Psoas muscle (tissue), 8 donors: Measurements from ENCODE around the gene TMEM9B. TPM values are rescaled to one million over a fixed set of nuclear protein-coding genes. Genes with fewer than 3 reads are reported as not detected.
"Not testable (repeated sequence)": the region's sequence is repeated elsewhere in the genome, so short reads cannot be mapped to it uniquely, and the experiment has no call there.

Source experiments
- ATAC-seq, 4 donors: fragments of 200-7000 bp; cut with Tn5 transposase; one replicate each; pipeline ENCODE4 v1.9.1; 2020; ENCODE audit warnings: moderate library complexity in 3 of 4, mild to moderate bottlenecking in 2 of 4
- DNase-seq, 2 donors: peaks; one replicate each; pipeline ENCODE4 v3.0.0-alpha.2; 2020
- H3K27ac ChIP-seq: fragments of 200-600 bp; one replicate; pipeline ENCODE4 v1.8.0; 2022
- H3K27me3 ChIP-seq, 3 donors: fragments of 200-600 bp in 1 of 3; one replicate each; pipeline versions ENCODE4 v1.6.1 to v1.8.0; 2013 to 2022; ENCODE audit warnings: low read length in 2 of 3, mild to moderate bottlenecking in 2 of 3, moderate library complexity in 1 of 3; ENCODE audit not compliant: insufficient read depth in 3 of 3
- H3K36me3 ChIP-seq, 2 donors: fragments of 200-600 bp in 1 of 2; one replicate each; pipeline versions ENCODE4 v1.6.1 to v1.8.0; 2013 to 2022; ENCODE audit warnings: low read depth in 1 of 2, mild to moderate bottlenecking in 1 of 2, moderate library complexity in 1 of 2; ENCODE audit not compliant: insufficient read depth in 1 of 2
- H3K4me1 ChIP-seq: fragments of 200-600 bp; one replicate; pipeline ENCODE4 v1.8.0; 2022
- H3K4me3 ChIP-seq: fragments of 200-600 bp; one replicate; pipeline ENCODE4 v1.8.0; 2022; ENCODE audit warnings: mild to moderate bottlenecking
- H3K9me3 ChIP-seq: fragments of 200-600 bp; one replicate; pipeline ENCODE4 v1.8.0; 2022
- WGBS, 3 donors: extraction: QIAGEN DNeasy Blood & Tissue Kit; methylation state at CpG; one replicate each; pipeline versions ENCODE4 v1.1.6 to v1.1.7; 2013; 5-methylcytosine and 5-hydroxymethylcytosine counted together
- intact Hi-C, 2 donors: fragments of 100-400 bp; cut with DNase I; formaldehyde crosslinking; loops; one replicate each; pipeline versions ENCODE4 v1.11.0 to v1.14.2; 2022
- polyA plus RNA-seq, 3 donors: library from polyadenylated mRNA; stranded (reverse); fragments of 200-250 nt; gene quantifications; one replicate each; pipeline ENCODE4 v1.2.3, GENCODE V29; 2013
- total RNA-seq, 4 donors: library from RNA; stranded (reverse); fragmentation: NEBNext Ultra II Directional in 2 of 4; extraction: Animal tissue kit (Norgen Biotek cat#: 25700) in 2 of 4; gene quantifications; one replicate each; pipeline versions ENCODE4 v1.2.1 to v1.2.4, GENCODE V29; 2021 to 2023
- TF ChIP-seq, protein P1 (sequence below): fragments of 200-600 bp; IDR thresholded peaks from one replicate; pipeline ENCODE4 v1.8.0; 2022; ENCODE audit warnings: antibody characterized with exemption
- donor health status: healthy with polysubstance abuse.
- donor health status: DM: no; HTN: no; CAD: no; lungs with moderate emphysema.
- donor health status: Bipolar disorder and iron deficiency.
- donor health status: healthy.
- donor health status: DM: yes; HTN: yes; CAD: no.
- donor health status: DM: no; HTN: no; CAD: no.
- donor health status: DM: no; HTN: no; CAD: no.
- donor health status: DM: yes; HTN: yes; CAD: no.

The TMEM9B gene
- total and polyA plus RNA-seq, 7 donors, result 32.1 to 83.4 (median 40.7) TPM

DNA sequence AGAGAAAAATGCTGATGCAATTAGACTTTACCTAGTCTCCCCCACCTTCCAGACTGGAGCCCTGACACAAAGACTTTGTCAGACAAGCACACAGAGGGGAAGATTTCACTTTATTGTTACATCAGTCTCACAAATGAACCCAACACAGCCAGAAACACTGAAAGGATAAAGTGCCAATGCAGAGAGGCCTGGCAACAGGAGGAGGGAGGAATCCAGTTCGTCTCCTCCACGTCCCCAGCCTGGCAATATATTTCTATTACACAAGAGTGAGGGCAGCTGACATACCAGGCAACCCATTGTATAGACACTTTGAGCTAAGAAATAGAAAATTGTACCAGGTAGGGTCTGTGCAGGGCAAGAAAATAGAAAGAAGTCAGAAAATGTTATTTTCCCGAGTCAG, 16.2 kb upstream of the TMEM9B start:
- no peaks in the 10 kb centered on the region for H3K27me3 ChIP-seq
- no peak overlapping the region for H3K27ac ChIP-seq
- no peaks in the 10 kb centered on the region for H3K4me1 ChIP-seq
- no peak overlapping the region for H3K4me3 ChIP-seq
- DNase-seq (no peak), ATAC-seq (no peak)
- TF ChIP-seq, protein P1, sequence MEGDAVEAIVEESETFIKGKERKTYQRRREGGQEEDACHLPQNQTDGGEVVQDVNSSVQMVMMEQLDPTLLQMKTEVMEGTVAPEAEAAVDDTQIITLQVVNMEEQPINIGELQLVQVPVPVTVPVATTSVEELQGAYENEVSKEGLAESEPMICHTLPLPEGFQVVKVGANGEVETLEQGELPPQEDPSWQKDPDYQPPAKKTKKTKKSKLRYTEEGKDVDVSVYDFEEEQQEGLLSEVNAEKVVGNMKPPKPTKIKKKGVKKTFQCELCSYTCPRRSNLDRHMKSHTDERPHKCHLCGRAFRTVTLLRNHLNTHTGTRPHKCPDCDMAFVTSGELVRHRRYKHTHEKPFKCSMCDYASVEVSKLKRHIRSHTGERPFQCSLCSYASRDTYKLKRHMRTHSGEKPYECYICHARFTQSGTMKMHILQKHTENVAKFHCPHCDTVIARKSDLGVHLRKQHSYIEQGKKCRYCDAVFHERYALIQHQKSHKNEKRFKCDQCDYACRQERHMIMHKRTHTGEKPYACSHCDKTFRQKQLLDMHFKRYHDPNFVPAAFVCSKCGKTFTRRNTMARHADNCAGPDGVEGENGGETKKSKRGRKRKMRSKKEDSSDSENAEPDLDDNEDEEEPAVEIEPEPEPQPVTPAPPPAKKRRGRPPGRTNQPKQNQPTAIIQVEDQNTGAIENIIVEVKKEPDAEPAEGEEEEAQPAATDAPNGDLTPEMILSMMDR, result no peak
- WGBS, 3 donors, result 61 to 75% (median 63%) methylated on average over 3 of the region's 3 CpGs
- intact Hi-C loops, result no loop called here
- H3K36me3 ChIP-seq, result no peaks in the 10 kb centered on the region
- no peaks in the 10 kb centered on the region for H3K9me3 ChIP-seq

DNA sequence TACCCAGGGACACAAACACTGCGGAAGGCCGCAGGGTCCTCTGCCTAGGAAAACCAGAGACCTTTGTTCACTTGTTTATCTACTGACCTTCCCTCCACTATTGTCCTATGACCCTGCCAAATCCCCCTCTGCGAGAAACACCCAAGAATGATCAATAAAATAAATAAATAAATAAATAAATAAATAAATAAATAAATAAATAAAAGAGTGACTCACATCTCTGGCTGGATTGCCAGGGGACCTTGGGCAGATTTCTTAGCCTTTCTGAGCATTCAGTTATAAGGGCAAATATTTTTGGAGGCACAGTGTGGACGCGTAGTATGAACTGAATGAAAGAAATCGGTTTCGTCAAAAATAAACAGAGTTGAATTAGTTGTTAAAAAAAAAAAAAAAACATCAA, 15.1 kb upstream of the TMEM9B start:
- intact Hi-C loops, result not testable (repeated sequence)

DNA sequence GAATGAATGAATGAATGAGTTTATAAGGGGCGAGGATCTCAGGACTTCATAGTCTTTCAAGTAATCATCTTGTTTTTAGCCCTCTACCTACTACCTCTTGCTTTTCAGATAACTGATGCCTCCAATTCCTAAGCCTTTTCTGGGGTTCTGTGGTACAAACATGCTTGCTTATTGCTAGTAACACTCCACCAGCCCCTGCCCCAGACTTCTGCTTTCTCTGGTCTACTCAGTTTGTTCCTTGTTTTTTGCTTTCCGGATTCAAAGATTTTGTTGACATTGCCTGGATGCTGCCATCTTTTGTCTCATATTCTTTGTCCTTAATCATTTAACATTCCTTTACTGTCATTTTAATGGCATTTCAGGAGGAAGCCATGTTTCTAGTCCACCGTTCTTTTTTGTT, 8.9 kb upstream of the TMEM9B start:
- Histone ChIP-seq H3K4me1 (no peaks in the 10 kb centered on the region), H3K9me3 (no peaks in the 10 kb centered on the region), H3K27ac (no peak overlapping the region), H3K27me3 (no peaks in the 10 kb centered on the region), H3K36me3 (peaks cover 0 to 8% of the 10 kb centered on the region in 2 donors), H3K4me3 (no peak overlapping the region)
- ATAC-seq (no peak), DNase-seq (no peak)
- TF ChIP-seq, protein P1, result no peak
- 75 to 88% (median 76%) methylated on average over 3 of the region's 3 CpGs for WGBS, 3 donors
- intact Hi-C loops, result no loop called here

More for the DNA sequence above, 15.1 kb upstream of the TMEM9B start:
- not testable (repeated sequence) for DNase-seq, H3K9me3 ChIP-seq, H3K27me3 ChIP-seq, ATAC-seq, H3K27ac ChIP-seq, H3K4me1 ChIP-seq, H3K36me3 ChIP-seq, H3K4me3 ChIP-seq
- 91 to 99% (median 93%) methylated on average over 4 to 5 of the region's 7 CpGs for WGBS, 3 donors

DNA sequence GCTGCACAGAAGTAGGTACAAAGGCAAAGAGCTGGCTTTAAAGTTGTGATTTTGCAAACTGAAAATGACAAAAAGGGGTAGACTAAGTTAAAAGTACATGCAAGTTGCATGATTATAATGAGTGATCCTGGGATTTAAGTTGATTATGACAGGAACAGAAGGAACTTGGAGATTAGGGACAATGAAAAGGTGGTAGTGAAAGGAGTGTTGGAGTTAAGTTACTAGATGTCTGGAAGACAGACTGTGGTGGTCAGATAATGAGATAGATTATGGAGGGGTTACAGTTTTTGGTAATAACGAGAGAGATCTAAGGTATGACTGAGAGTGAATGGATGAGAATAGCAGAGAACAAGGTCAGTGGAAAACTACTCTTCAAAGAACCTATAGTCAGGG, 7.7 kb upstream of the TMEM9B start:
- Histone ChIP-seq H3K27me3 (no peaks in the 10 kb centered on the region), H3K9me3 (no peaks in the 10 kb centered on the region), H3K4me1 (no peaks in the 10 kb centered on the region), H3K4me3 (no peak overlapping the region), H3K36me3 (peaks cover 6 to 20% of the 10 kb centered on the region in 2 donors), H3K27ac (no peak overlapping the region)
- intact Hi-C loops, result no loop called here
- ATAC-seq (no peak), DNase-seq (no peak)
- WGBS, 3 donors, result 77 to 81% (median 80%) methylated on average over 1 of the region's 1 CpG
- TF ChIP-seq, protein P1, result no peak

DNA sequence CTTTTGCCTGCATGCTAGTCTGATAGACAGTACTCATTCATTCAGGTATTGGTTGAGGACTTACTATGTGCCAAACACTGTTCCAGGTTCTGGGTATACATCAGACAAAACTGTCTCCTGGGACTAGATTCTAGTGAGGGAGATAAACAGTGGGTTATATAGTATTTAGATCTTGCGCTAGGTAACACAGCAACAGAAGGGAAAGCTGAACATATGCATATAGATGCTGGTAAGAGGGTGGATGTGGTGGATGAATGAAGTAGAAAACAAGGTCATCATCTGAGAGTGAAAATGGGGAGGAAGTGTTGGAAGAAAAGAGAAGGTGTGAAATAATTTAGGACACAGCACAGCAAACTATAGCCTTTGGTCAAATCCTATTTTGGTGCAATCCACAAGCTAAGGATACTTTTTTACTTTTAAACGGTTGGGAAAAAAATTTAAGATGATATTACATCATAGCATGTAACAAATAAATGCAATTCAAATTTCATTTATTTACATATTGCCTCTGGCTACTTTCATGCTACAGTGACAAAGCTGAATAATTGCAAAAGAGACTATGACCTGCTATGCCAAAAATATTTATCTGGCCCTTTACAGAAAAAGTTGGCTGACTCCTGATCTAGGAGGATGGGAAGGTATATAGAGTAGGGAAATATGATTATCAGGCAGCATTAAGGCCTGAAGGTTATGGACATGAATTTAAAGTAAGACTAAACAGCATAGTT, 7.1 kb upstream of the TMEM9B start:
- Histone ChIP-seq H3K4me3 (no peak overlapping the region), H3K27me3 (no peaks in the 10 kb centered on the region), H3K4me1 (no peaks in the 10 kb centered on the region), H3K36me3 (peaks cover 6 to 26% of the 10 kb centered on the region in 2 donors), H3K9me3 (no peaks in the 10 kb centered on the region), H3K27ac (no peak overlapping the region)
- TF ChIP-seq, protein P1, result no peak
- intact Hi-C loops, result no loop called here
- ATAC-seq, result no peak
- DNase-seq, result no peak
- 85 to 87% (median 86%) methylated on average over 2 of the region's 2 CpGs for WGBS, 3 donors
